Testis (tissue), 3 donors: Measurements from ENCODE around the gene IFITM1. TPM values are rescaled to one million over a fixed set of nuclear protein-coding genes. Genes with fewer than 3 reads are reported as not detected.

Experiments
- DNase-seq: peaks from one replicate; pipeline ENCODE4 v3.0.0-alpha.2; 2019
- H3K27ac ChIP-seq, 2 donors: fragments of 200-600 bp; sonication (generic); one replicate each; pipeline ENCODE4 v1.5.1; 2019
- H3K27me3 ChIP-seq: fragments of 200-600 bp; sonication (generic); one replicate; pipeline ENCODE4 v1.5.1; 2019
- H3K36me3 ChIP-seq: fragments of 200-600 bp; sonication (generic); one replicate; pipeline ENCODE4 v1.5.1; 2017; ENCODE audit warnings: low read depth; ENCODE audit errors: missing control alignments
- H3K4me1 ChIP-seq: fragments of 200-600 bp; sonication (generic); one replicate; pipeline ENCODE4 v1.5.1; 2019
- H3K4me3 ChIP-seq, 2 donors: fragments of 200-600 bp; sonication (generic); one replicate each; pipeline ENCODE4 v1.5.1; 2017 to 2019
- H3K9me3 ChIP-seq: fragments of 200-600 bp; sonication (generic); one replicate; pipeline ENCODE4 v1.5.1; 2017
- POLR2A ChIP-seq: fragments of 450-650 bp; IDR thresholded peaks from one replicate; pipeline ENCODE4 v1.6.1; 2017; ENCODE audit warnings: antibody characterized with exemption, mild to moderate bottlenecking, moderate library complexity
- WGBS, 2 donors: methylation state at CpG; one replicate each; pipeline ENCODE4 v1.1.5; 2018; 5-methylcytosine and 5-hydroxymethylcytosine counted together
- intact Hi-C: fragments of 100-400 bp; cut with DNase I; formaldehyde crosslinking; loops from one replicate; pipeline ENCODE4 v1.15.1; 2023; ENCODE audit warnings: low total_unique reads
- polyA plus RNA-seq: library from polyadenylated mRNA; stranded (reverse); fragments of 350-450 nt; fragmentation: Illumina TruSeq; extraction: RNeasy Lipid Tissue Mini Kit (QIAGEN cat#74804); gene quantifications from one replicate; pipeline ENCODE4 v1.2.3, GENCODE V29; 2014; ENCODE audit warnings: low read depth, low replicate concordance; ENCODE audit not compliant: insufficient read depth
- total RNA-seq, 2 donors: library from RNA; depleted of rRNA; stranded (reverse); fragments of >200 nt; gene quantifications; one replicate each; pipeline ENCODE4 v1.2.3, GENCODE V29; 2016
- TF ChIP-seq, protein P1 (sequence below), 3 experiments: fragments of 450-650 bp in 2 of 3; fragments of 200-600 bp in 1 of 3; sonication (generic) in 1 of 3; IDR thresholded peaks; one replicate each; pipeline ENCODE4 v1.5.1; 2016 to 2019; ENCODE audit warnings: antibody characterized with exemption in 3 of 3, mild to moderate bottlenecking in 2 of 3, moderate library complexity in 1 of 3

IFITM1 gene
- total and polyA plus RNA-seq, 3 donors from 2014 or later: 63.1 to 146 (median 93.3) TPM

DNA sequence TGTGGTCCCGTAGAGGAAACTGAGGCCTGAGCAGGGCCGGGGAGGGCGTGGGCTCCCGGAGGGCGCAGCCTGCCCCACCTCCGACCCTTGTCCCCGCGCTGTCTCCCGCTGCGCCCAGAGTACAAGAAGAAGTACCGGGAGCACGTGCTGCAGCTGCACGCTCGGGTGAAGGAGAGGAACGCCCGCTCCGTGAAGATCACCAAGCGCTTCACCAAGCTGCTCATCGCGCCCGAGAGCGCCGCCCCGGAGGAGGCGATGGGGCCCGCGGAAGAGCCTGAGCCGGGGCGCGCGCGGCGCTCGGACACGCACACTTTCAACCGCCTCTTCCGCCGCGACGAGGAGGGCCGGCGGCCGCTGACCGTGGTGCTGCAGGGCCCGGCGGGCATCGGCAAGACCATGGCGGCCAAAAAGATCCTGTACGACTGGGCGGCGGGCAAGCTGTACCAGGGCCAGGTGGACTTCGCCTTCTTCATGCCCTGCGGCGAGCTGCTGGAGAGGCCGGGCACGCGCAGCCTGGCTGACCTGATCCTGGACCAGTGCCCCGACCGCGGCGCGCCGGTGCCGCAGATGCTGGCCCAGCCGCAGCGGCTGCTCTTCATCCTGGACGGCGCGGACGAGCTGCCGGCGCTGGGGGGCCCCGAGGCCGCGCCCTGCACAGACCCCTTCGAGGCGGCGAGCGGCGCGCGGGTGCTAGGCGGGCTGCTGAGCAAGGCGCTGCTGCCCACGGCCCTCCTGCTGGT, 33.7 kb upstream of the IFITM1 start:
- no peaks in the 10 kb centered on the region for H3K36me3 ChIP-seq
- WGBS, 2 donors: 1% methylated on average over 14 to 63 of the region's 85 CpGs
- no peak for DNase-seq
- no peak overlapping the region for H3K27ac ChIP-seq
- H3K4me1 ChIP-seq: peaks cover 12% of the 10 kb centered on the region
- no peaks in the 10 kb centered on the region for H3K9me3 ChIP-seq
- TF ChIP-seq POLR2A: no peak
- TF ChIP-seq, protein P1, sequence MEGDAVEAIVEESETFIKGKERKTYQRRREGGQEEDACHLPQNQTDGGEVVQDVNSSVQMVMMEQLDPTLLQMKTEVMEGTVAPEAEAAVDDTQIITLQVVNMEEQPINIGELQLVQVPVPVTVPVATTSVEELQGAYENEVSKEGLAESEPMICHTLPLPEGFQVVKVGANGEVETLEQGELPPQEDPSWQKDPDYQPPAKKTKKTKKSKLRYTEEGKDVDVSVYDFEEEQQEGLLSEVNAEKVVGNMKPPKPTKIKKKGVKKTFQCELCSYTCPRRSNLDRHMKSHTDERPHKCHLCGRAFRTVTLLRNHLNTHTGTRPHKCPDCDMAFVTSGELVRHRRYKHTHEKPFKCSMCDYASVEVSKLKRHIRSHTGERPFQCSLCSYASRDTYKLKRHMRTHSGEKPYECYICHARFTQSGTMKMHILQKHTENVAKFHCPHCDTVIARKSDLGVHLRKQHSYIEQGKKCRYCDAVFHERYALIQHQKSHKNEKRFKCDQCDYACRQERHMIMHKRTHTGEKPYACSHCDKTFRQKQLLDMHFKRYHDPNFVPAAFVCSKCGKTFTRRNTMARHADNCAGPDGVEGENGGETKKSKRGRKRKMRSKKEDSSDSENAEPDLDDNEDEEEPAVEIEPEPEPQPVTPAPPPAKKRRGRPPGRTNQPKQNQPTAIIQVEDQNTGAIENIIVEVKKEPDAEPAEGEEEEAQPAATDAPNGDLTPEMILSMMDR (IDR thresholded peaks at IDR 0.05): no peak
- intact Hi-C loops: no loop called here
- H3K4me3 ChIP-seq: peak overlapping the region; percentile 26 to 41
- no peaks in the 10 kb centered on the region for H3K27me3 ChIP-seq

DNA sequence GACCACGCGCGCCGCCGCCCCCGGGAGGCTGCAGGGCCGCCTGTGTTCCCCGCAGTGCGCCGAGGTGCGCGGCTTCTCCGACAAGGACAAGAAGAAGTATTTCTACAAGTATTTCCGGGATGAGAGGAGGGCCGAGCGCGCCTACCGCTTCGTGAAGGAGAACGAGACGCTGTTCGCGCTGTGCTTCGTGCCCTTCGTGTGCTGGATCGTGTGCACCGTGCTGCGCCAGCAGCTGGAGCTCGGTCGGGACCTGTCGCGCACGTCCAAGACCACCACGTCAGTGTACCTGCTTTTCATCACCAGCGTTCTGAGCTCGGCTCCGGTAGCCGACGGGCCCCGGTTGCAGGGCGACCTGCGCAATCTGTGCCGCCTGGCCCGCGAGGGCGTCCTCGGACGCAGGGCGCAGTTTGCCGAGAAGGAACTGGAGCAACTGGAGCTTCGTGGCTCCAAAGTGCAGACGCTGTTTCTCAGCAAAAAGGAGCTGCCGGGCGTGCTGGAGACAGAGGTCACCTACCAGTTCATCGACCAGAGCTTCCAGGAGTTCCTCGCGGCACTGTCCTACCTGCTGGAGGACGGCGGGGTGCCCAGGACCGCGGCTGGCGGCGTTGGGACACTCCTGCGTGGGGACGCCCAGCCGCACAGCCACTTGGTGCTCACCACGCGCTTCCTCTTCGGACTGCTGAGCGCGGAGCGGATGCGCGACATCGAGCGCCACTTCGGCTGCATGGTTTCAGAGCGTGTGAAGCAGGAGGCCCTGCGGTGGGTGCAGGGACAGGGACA, 32.9 kb upstream of the IFITM1 start:
- Histone ChIP-seq H3K4me1 (peaks cover 12% of the 10 kb centered on the region), H3K9me3 (no peaks in the 10 kb centered on the region), H3K4me3 (peak overlapping the region; percentile 26 to 41), H3K36me3 (no peaks in the 10 kb centered on the region), H3K27ac (no peak overlapping the region), H3K27me3 (no peaks in the 10 kb centered on the region)
- intact Hi-C loops: no loop called here
- 5% methylated on average over 76 of the region's 79 CpGs; no CpG with 5 or more reads in 1 of the 2 donors for WGBS, 2 donors
- peak; percentile 12 for DNase-seq
- no peak for TF ChIP-seq POLR2A
- TF ChIP-seq, protein P1 (IDR thresholded peaks at IDR 0.05): no peak

DNA sequence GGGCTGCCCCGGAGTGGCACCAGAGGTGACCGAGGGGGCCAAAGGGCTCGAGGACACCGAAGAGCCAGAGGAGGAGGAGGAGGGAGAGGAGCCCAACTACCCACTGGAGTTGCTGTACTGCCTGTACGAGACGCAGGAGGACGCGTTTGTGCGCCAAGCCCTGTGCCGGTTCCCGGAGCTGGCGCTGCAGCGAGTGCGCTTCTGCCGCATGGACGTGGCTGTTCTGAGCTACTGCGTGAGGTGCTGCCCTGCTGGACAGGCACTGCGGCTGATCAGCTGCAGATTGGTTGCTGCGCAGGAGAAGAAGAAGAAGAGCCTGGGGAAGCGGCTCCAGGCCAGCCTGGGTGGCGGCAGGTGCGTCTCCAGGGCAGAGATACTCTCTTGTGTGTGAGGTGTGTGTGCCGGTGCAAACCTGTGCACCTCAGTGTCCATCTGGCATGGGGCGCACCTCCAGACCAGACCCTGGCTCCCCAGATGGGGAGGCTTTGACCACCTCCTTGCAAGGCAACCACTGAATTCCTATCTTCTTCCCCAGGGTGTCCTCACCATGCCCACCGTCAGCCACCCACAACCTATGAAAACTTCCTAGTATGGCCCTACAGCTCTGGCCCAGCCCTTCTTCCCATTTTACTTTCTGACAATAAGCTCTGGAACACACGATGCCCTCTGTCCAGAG, 32.2 kb upstream of the IFITM1 start:
- no peak overlapping the region for H3K4me3 ChIP-seq
- H3K9me3 ChIP-seq: no peaks in the 10 kb centered on the region
- peaks cover 12% of the 10 kb centered on the region for H3K4me1 ChIP-seq
- 28 to 31% methylated on average over 11 to 26 of the region's 26 CpGs for WGBS, 2 donors
- H3K27ac ChIP-seq: no peak overlapping the region
- DNase-seq: peak; percentile 13
- intact Hi-C loops: no loop called here
- TF ChIP-seq POLR2A: no peak
- TF ChIP-seq, protein P1 (IDR thresholded peaks at IDR 0.05): no peak
- H3K27me3 ChIP-seq: no peaks in the 10 kb centered on the region
- no peaks in the 10 kb centered on the region for H3K36me3 ChIP-seq

DNA sequence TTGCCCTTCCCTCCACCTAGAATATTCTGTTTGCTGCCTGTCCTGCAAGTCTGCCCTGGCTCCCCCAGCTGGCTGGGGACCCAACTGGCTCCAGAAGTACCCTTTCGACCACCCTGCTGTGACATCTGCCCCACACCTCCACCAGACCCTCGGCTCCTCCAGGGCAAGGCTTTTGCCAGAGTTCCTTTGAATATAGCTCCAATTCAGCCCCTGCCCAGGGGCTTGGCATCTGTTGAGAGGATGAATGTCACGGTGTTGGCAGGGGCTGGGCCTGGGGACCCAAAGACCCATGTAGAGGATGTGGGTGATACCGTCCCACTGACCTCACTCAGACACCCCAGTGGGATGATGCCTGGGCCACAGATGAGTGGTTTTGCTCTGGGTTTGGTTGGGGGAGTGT, 31.7 kb upstream of the IFITM1 start:
- 77 to 88% methylated on average over 4 of the region's 4 CpGs for WGBS, 2 donors
- intact Hi-C loops: no loop called here
- H3K4me3 ChIP-seq: no peak overlapping the region
- no peak for DNase-seq
- H3K27me3 ChIP-seq: no peaks in the 10 kb centered on the region
- no peak overlapping the region for H3K27ac ChIP-seq
- TF ChIP-seq POLR2A: no peak
- TF ChIP-seq, protein P1 (IDR thresholded peaks at IDR 0.05): no peak
- no peaks in the 10 kb centered on the region for H3K36me3 ChIP-seq
- no peaks in the 10 kb centered on the region for H3K9me3 ChIP-seq
- H3K4me1 ChIP-seq: peaks cover 12% of the 10 kb centered on the region
